Mesenchymal stem cell (in vitro differentiated cells and primary cell): ENCODE data around the gene IRAG1.

ENCODE experiments used
- DNase-seq: peaks from one replicate; pipeline ENCODE4 v3.0.0-alpha.2; 2013
- H2AFZ ChIP-seq: one replicate; pipeline ENCODE4 v1.6.1; 2013; ENCODE audit warnings: low read depth, mild to moderate bottlenecking, control low read depth, inconsistent platforms, low read length, moderate library complexity
- H2AK5ac ChIP-seq: 2 replicates; pipeline ENCODE4 v1.6.1; 2013; ENCODE audit warnings: low read length, moderate library complexity, mild to moderate bottlenecking, inconsistent platforms; ENCODE audit not compliant: severe bottlenecking
- H2BK120ac ChIP-seq: one replicate; pipeline ENCODE4 v1.6.1; 2013; ENCODE audit warnings: low read depth, mild to moderate bottlenecking, inconsistent platforms, low read length, moderate library complexity
- H2BK12ac ChIP-seq, 2 experiments: one replicate each; pipeline ENCODE4 v1.6.1; 2013; ENCODE audit warnings: inconsistent platforms in 2 of 2, low read length in 2 of 2, mild to moderate bottlenecking in 2 of 2, moderate library complexity in 2 of 2, control low read depth in 1 of 2
- H2BK15ac ChIP-seq: one replicate; pipeline ENCODE4 v1.6.1; 2013; ENCODE audit warnings: mild to moderate bottlenecking, low read depth, inconsistent platforms; ENCODE audit not compliant: poor library complexity, severe bottlenecking
- H2BK5ac ChIP-seq: 2 replicates; pipeline ENCODE4 v1.6.1; 2013; ENCODE audit warnings: low read depth, mild to moderate bottlenecking, low read length, control low read depth, inconsistent platforms; ENCODE audit not compliant: poor library complexity, severe bottlenecking
- H3K14ac ChIP-seq, 2 experiments: one replicate each; pipeline ENCODE4 v1.6.1; 2013; ENCODE audit warnings: inconsistent platforms in 2 of 2, low read length in 2 of 2, control low read depth in 1 of 2, mild to moderate bottlenecking in 1 of 2, moderate library complexity in 1 of 2
- H3K18ac ChIP-seq, 2 experiments: one replicate each; pipeline ENCODE4 v1.6.1; 2013; ENCODE audit warnings: inconsistent platforms in 2 of 2, low read length in 2 of 2, control low read depth in 1 of 2, low read depth in 1 of 2, mild to moderate bottlenecking in 1 of 2
- H3K23ac ChIP-seq, 2 experiments: one replicate each; pipeline ENCODE4 v1.6.1; 2013; ENCODE audit warnings: inconsistent platforms in 2 of 2, low read length in 2 of 2, mild to moderate bottlenecking in 2 of 2, moderate library complexity in 2 of 2, control low read depth in 1 of 2
- H3K27ac ChIP-seq: 2 replicates; pipeline ENCODE4 v1.5.1; 2013; ENCODE audit warnings: mild to moderate bottlenecking, moderate library complexity, low read length, control low read depth, inconsistent platforms; ENCODE audit not compliant: poor library complexity, severe bottlenecking
- H3K27me3 ChIP-seq, 2 experiments: 2 replicates each; pipeline versions ENCODE4 v1.6.1 to v1.7.0; 2013; ENCODE audit warnings: low read length in 2 of 2, mild to moderate bottlenecking in 2 of 2, moderate library complexity in 2 of 2, control low read depth in 1 of 2, inconsistent platforms in 1 of 2; ENCODE audit not compliant: control insufficient read depth in 1 of 2, insufficient read depth in 1 of 2
- H3K36me3 ChIP-seq, 2 experiments: 2 replicates each; pipeline versions ENCODE4 v1.6.1 to v1.7.0; 2013; ENCODE audit warnings: low read length in 2 of 2, control low read depth in 1 of 2, inconsistent platforms in 1 of 2, low read depth in 1 of 2, mild to moderate bottlenecking in 1 of 2; ENCODE audit not compliant: insufficient read depth in 2 of 2, control insufficient read depth in 1 of 2
- H3K4ac ChIP-seq, 2 experiments: one replicate each; pipeline ENCODE4 v1.6.1; 2013; ENCODE audit warnings: inconsistent platforms in 2 of 2, low read length in 2 of 2, mild to moderate bottlenecking in 2 of 2, moderate library complexity in 2 of 2, control low read depth in 1 of 2, low read depth in 1 of 2
- H3K4me1 ChIP-seq: 2 replicates; pipeline ENCODE4 v1.6.1; 2013; ENCODE audit warnings: low read depth, low read length, control low read depth; ENCODE audit not compliant: control insufficient read depth, insufficient read depth
- H3K4me2 ChIP-seq: 2 replicates; pipeline ENCODE4 v1.6.1; 2013; ENCODE audit warnings: low read length, mild to moderate bottlenecking, inconsistent platforms; ENCODE audit not compliant: poor library complexity, severe bottlenecking
- H3K4me3 ChIP-seq, 2 experiments: 2 replicates each; pipeline versions ENCODE4 v1.5.1 to v1.7.0; 2013; ENCODE audit warnings: low read length in 2 of 2, mild to moderate bottlenecking in 2 of 2, control low read depth in 1 of 2, low read depth in 1 of 2; ENCODE audit not compliant: insufficient read depth in 1 of 2
- H3K79me1 ChIP-seq: replicated peaks from 2 replicates; pipeline ENCODE4 v1.6.1; 2013; ENCODE audit warnings: mild to moderate bottlenecking, control low read depth, low read length, inconsistent platforms; ENCODE audit not compliant: poor library complexity, severe bottlenecking
- H3K9ac ChIP-seq: 2 replicates; pipeline ENCODE4 v1.7.0; 2013; ENCODE audit warnings: mild to moderate bottlenecking, low read length, moderate library complexity
- H3K9me3 ChIP-seq: 2 replicates; pipeline ENCODE4 v1.7.0; 2013; ENCODE audit warnings: mild to moderate bottlenecking, low read length; ENCODE audit not compliant: control insufficient read depth
- H4K8ac ChIP-seq: one replicate; pipeline ENCODE4 v1.6.1; 2013; ENCODE audit warnings: inconsistent platforms, mild to moderate bottlenecking, low read length, moderate library complexity
- H4K91ac ChIP-seq: one replicate; pipeline ENCODE4 v1.6.1; 2013; ENCODE audit warnings: mild to moderate bottlenecking, low read length, inconsistent platforms
- WGBS: methylation state at CpG from one replicate; pipeline ENCODE4 v1.1.7; 2013; ENCODE audit warnings: mixed read lengths; 5-methylcytosine and 5-hydroxymethylcytosine counted together

IRAG1 gene

GRCh38 chr11:10657308-10658271 is 36.0 kb downstream of the IRAG1 start:
- Histone ChIP-seq H2BK120ac (peak overlapping the region; percentile 66), H2BK12ac (peak overlapping the region; percentile 84 to 99), H4K8ac (peak overlapping the region; percentile 90), H3K4ac (peak overlapping the region; percentile 62 to 98), H2BK5ac (peak overlapping the region; percentile 68), H2AK5ac (peak overlapping the region; percentile 65), H3K9ac (peak overlapping the region; percentile 84), H3K4me3 (peak overlapping the region in 1 of 2 experiments; percentile 39), H3K4me1 (peaks cover 33% of the 10 kb centered on the region), H3K14ac (peak overlapping the region in 1 of 2 experiments; percentile 59), H3K18ac (peak overlapping the region; percentile 90 to 99), H2BK15ac (peak overlapping the region; percentile 75), H4K91ac (peak overlapping the region; percentile 95), H3K4me2 (no peak overlapping the region), H3K36me3 (peaks cover 0 to 3% of the 10 kb centered on the region in 2 experiments), H3K27me3 (no peaks in the 10 kb centered on the region), H2AFZ (no peak overlapping the region), H3K27ac (peak overlapping the region; percentile 79), H3K79me1 (peaks cover 3% of the 10 kb centered on the region), H3K23ac (no peak overlapping the region), H3K9me3 (no peaks in the 10 kb centered on the region)
- WGBS, result 44% methylated on average over 20 of the region's 20 CpGs
- peak; percentile 93 for DNase-seq

GRCh38 chr11:10655943-10656576 is 37.5 kb downstream of the IRAG1 start:
- peak overlapping the region; percentile 37 for H2BK120ac ChIP-seq
- no peaks in the 10 kb centered on the region for H3K27me3 ChIP-seq
- no peaks in the 10 kb centered on the region for H3K9me3 ChIP-seq
- peaks cover 0 to 3% of the 10 kb centered on the region in 2 experiments for H3K36me3 ChIP-seq
- no peak overlapping the region for H3K4me2 ChIP-seq
- H3K18ac ChIP-seq, result peak overlapping the region in 1 of 2 experiments; percentile 55
- no peak overlapping the region for H2AK5ac ChIP-seq
- H3K79me1 ChIP-seq, result peaks cover 3% of the 10 kb centered on the region
- peak overlapping the region; percentile 84 for H3K9ac ChIP-seq
- WGBS, result 68% methylated on average over 5 of the region's 6 CpGs
- H4K91ac ChIP-seq, result no peak overlapping the region
- H3K4ac ChIP-seq, result peak overlapping the region; percentile 58 to 88
- no peak overlapping the region for H2AFZ ChIP-seq
- no peak overlapping the region for H3K14ac ChIP-seq
- peaks cover 39% of the 10 kb centered on the region for H3K4me1 ChIP-seq
- peak overlapping the region; percentile 45 to 69 for H2BK12ac ChIP-seq
- H4K8ac ChIP-seq, result peak overlapping the region; percentile 43
- H3K4me3 ChIP-seq, result no peak overlapping the region
- H2BK15ac ChIP-seq, result no peak overlapping the region
- H3K23ac ChIP-seq, result no peak overlapping the region
- no peak overlapping the region for H2BK5ac ChIP-seq
- no peak overlapping the region for H3K27ac ChIP-seq
- peak; percentile 47 for DNase-seq

GRCh38 chr11:10655227-10655626 is 38.3 kb downstream of the IRAG1 start:
- no peak overlapping the region for H3K4me3 ChIP-seq
- H2AK5ac ChIP-seq, result peak overlapping the region; percentile 5
- H3K36me3 ChIP-seq, result peaks cover 0 to 3% of the 10 kb centered on the region in 2 experiments
- peaks cover 3% of the 10 kb centered on the region for H3K79me1 ChIP-seq
- no peak overlapping the region for H3K27ac ChIP-seq
- H2BK15ac ChIP-seq, result no peak overlapping the region
- no peak overlapping the region for H2BK5ac ChIP-seq
- no peak overlapping the region for H4K8ac ChIP-seq
- DNase-seq, result no peak
- peaks cover 37% of the 10 kb centered on the region for H3K4me1 ChIP-seq
- no peak overlapping the region for H3K4me2 ChIP-seq
- no peak overlapping the region for H3K4ac ChIP-seq
- 45% methylated on average over 4 of the region's 4 CpGs for WGBS
- no peak overlapping the region for H2AFZ ChIP-seq
- no peak overlapping the region for H3K14ac ChIP-seq
- no peak overlapping the region for H4K91ac ChIP-seq
- no peak overlapping the region for H2BK120ac ChIP-seq
- no peaks in the 10 kb centered on the region for H3K9me3 ChIP-seq
- peak overlapping the region in 1 of 2 experiments; percentile 66 for H2BK12ac ChIP-seq
- peak overlapping the region; percentile 84 for H3K9ac ChIP-seq
- no peak overlapping the region for H3K23ac ChIP-seq
- H3K18ac ChIP-seq, result peak overlapping the region; percentile 25 to 26
- H3K27me3 ChIP-seq, result no peaks in the 10 kb centered on the region

GRCh38 chr11:10654811-10655150 is 38.8 kb downstream of the IRAG1 start:
- H3K4ac ChIP-seq, result peak overlapping the region in 1 of 2 experiments; percentile 69
- H3K18ac ChIP-seq, result peak overlapping the region; percentile 23 to 76
- no peak overlapping the region for H3K4me3 ChIP-seq
- H3K4me1 ChIP-seq, result peaks cover 35% of the 10 kb centered on the region
- no peaks in the 10 kb centered on the region for H3K9me3 ChIP-seq
- peaks cover 3% of the 10 kb centered on the region for H3K79me1 ChIP-seq
- no peak for DNase-seq
- H4K91ac ChIP-seq, result no peak overlapping the region
- no peaks in the 10 kb centered on the region for H3K27me3 ChIP-seq
- H3K9ac ChIP-seq, result peak overlapping the region; percentile 84
- no peak overlapping the region for H3K4me2 ChIP-seq
- peak overlapping the region; percentile 55 for H2BK120ac ChIP-seq
- no peak overlapping the region for H3K27ac ChIP-seq
- peaks cover 0 to 3% of the 10 kb centered on the region in 2 experiments for H3K36me3 ChIP-seq
- peak overlapping the region; percentile 72 for H2AK5ac ChIP-seq
- no peak overlapping the region for H3K23ac ChIP-seq
- no peak overlapping the region for H4K8ac ChIP-seq
- no peak overlapping the region for H2AFZ ChIP-seq
- H2BK15ac ChIP-seq, result no peak overlapping the region
- H2BK5ac ChIP-seq, result no peak overlapping the region
- WGBS, result 89% methylated on average over 1 of the region's 1 CpG
- peak overlapping the region in 1 of 2 experiments; percentile 68 for H2BK12ac ChIP-seq
- H3K14ac ChIP-seq, result no peak overlapping the region
